NCI-H2196 treated with DMSO at 0.1 percent for 48 hours (cell line): ENCODE data around the gene STRADB.
"Not testable (repeated sequence)": the region's sequence is repeated elsewhere in the genome, so short reads cannot be mapped to it uniquely, and the experiment has no call there.

ENCODE experiments used
- DNase-seq: peaks from one replicate; lab custom pipeline; 2025; ENCODE audit not compliant: unreplicated experiment; lab: John Stamatoyannopoulos, UW

STRADB gene

DNA sequence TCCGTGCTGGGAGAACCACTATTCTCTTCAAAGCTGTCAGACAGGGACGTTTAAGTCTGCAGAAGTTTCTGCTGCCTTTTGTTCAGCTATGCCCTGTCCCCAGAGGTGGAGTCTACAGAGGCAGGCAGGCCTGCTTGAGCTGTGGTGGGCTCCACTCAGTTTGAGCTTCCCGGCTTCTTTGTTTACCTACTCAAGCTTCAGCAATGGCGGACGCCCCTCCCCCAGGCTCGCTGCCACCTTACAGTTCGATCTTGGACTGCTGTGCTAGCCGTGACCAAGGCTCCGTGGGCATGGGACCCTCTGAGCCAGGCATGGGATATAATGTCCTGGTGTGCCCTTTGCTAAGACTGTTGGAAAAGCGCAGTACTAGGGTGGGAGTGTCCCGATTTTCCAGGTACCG, 21.2 kb upstream of the STRADB start:
- not testable (repeated sequence) for DNase-seq

GRCh38 chr2:201430839-201431238, 20.7 kb upstream of the STRADB start:
- DNase-seq, result no peak

DNA sequence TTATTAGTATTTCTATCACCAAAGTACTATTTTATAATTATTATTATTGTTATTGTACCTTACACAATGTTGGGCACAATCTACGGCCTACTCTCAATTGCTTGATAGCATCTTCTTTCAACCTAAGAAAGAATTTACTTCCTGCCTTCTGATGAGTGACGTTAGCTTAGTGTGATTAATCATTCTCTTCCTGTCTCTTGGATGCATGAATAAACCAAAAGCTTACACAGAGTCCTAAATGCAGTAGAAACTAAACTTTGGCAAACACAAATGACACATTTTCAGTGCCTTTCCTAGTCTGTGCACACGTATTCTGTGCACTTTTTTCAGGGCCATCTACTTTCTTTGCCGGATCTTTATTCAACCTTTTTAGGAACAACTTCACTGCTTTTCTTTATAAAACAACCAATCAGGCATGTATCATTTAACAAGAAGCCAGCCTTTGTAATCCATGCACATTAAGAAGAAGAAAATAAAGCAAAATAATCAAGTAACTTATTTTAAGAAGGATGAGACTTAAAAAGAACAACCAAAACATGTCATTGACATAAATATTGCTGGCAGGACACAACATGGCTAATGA, 19.4 kb upstream of the STRADB start:
- DNase-seq, result no peak

DNA sequence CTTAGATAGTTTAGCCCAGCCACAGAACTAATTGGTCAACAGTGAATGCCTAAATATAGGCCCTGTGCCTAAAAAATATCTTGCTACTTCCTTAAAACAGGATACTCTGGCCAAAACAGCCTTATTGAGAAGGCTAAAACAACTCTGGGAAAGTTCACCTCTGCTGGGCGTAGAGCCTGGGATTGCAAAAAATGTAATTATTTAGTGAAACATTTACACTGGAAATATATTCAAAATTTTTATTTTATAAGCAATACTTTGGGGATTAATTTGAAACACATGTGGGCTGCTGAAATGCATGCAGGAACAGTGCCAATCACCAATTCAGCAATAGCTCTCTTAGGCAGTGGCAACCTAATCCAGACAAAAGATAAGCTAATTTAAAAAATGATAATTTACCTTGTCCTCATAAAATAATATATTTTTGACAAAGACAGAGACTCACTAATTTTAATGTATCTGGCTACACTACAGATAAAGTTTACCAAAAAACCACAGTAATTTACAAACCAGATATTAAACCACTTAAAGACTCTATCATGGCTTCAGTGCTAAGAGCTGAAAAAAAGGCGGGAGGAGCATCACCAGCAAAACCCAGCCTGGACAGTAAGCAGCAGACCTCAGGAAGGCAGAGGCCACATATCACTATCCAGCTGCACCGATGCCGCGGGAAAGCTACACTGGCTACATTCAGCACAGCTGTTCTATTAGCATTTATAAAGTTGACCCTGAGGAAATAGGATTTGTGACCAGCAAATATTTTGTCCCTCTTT, 18.7 kb upstream of the STRADB start:
- DNase-seq, result no peak

DNA sequence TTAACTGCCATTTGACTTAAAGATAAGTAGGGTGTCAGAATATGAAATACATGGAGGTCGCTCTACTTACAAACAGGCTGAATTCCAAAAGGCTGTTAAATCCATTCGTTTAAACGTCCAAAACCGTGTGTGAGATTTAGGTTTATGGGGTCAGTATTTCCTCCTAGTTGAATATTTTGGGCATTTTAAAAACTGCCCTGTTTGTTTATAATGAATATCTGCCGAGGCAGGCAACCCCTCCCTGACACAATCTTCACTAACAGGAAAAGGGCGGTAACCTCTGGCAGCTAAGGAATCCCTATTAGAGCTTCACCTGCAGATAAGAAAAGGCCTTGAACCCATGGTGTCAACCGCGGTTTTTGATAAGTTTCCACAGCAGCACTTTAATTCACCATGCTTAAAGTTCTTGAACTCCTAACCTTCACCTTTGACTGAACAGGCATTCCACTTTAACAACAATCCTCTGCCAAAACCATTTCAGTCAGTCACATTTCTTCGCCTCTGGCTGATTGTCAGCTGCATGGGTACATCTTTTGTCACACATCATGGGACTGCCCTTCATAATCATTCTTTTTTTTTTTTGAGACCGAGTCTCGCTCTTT, 18.0 kb upstream of the STRADB start:
- DNase-seq, result no peak

DNA sequence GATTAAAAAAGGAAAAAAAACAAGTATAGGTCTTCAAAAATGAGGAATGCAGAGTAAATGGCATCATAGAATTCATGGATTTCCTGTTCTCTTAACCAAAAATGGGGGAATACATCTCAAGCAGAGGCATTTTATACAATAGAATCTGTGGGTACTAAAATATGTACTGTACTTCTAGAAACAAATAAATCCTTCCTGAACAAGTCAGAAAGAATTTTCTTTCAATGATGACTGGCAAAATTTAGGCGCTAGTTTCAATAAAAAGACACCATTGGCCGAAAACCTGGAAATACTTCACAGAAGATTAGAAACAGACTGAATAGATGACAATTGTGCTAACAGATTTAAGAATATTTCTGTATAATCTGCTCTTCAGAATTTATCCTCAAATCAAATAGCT, 15.4 kb upstream of the STRADB start:
- DNase-seq, result no peak

- DNase-seq, result not testable (repeated sequence)
Measured at GRCh38 chr2:201439336-201439922, 12.1 kb upstream of the STRADB start.

DNA sequence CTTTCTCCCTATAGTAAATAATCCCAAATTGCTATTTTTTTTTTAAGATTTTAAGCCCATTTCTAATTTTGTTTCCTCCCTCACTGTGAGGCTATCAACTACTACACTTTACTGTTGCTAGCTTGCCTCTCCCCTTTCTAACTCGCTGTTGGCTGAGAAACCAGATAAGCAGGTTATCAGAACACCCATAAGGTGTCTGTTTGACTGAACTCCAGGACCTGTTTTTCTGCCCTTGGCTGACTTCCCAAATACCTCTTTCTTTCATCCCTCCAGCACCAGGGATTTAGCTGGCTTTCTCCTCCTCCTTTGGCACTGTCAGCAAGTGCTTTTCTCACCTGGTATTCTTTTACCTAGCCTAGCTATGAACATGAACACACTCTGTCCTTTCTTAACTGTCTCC, 11.4 kb upstream of the STRADB start:
- DNase-seq, result peak; percentile 85

GRCh38 chr2:201441409-201441808, 10.1 kb upstream of the STRADB start:
- no peak for DNase-seq

DNA sequence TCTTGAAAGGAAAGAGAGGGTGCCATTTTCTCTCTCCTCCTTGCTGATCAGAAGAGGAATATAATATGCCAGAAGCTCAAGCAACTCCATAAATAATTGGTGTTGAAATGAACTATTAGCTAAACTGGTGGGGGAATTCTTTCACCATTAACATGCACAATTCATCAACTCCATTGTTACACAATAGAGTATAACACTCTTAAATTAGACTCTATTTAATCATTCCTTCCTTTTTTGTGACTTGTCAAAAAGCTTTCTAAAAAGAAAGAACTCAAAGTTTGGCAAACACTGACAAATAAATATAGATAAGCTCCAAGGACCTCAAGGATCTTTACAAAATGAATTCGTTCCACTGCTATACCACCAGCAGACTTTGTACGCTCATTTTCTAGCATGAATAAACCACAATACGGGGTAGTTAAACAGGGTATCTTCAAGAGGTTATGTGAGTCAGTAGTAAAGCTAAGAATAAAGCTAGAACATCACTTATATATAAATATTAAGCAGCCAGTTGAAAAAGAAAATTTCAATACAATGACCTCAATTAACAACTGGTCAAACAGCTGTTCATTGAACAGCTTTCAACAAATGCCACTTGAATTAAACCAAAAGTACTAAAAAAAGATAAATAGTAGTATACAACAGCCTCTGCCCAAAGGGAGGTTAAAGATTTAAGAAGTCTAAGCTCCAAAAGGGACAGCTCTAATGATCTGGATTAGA, 6.6 kb upstream of the STRADB start:
- no peak for DNase-seq

DNA sequence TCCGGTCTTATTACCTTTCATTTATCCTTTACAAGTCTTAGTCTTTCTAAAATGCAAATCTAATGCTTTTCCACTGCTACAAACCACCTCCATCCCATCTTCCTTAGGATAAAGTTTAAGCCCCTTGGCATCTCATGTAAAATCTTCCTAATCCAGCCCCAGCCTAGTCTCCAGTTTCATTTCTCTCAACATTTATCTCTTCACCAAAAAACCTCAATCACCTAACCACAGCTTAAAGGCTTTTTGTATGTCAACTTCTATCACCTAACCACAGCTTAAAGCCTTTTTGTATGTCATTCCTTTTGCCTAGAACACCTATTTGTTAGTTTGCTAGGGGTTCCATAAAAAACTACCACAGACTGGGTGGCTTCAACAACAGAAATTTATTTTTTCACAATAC, 4.5 kb upstream of the STRADB start:
- no peak for DNase-seq

GRCh38 chr2:201448061-201448460, 3.5 kb upstream of the STRADB start:
- no peak for DNase-seq

- DNase-seq, result no peak
Measured at GRCh38 chr2:201448701-201449100, 2.8 kb upstream of the STRADB start.

GRCh38 chr2:201450954-201451291, 617 bp upstream of the STRADB start:
- DNase-seq, result no peak

GRCh38 chr2:201452058-201452921, 750 bp downstream of the STRADB start:
- DNase-seq, result no peak

GRCh38 chr2:201452922-201453643, 1.5 kb downstream of the STRADB start:
- no peak for DNase-seq

DNA sequence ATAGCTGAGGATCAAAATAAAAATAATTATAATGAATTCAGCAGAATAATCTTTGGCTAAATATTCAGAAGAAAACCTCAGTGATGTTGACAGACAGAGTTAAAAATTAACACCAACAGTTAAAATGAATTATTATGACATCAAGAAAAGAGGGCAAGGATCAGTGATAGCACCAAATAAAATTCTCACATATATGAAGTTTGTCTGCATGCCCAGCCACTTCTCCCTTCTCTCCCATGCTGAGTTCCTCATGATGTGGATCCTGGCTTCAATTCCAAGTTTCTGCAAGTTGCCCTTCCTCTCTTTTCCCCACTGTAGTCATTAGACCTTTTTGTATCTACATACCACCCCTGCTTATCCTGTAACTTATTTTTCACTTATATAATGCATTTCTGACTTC, 6.8 kb downstream of the STRADB start:
- DNase-seq, result no peak

- DNase-seq, result no peak
Measured at GRCh38 chr2:201460532-201460931, 9.0 kb downstream of the STRADB start.

- DNase-seq, result no peak
Measured at GRCh38 chr2:201464547-201464946, 13.0 kb downstream of the STRADB start.

GRCh38 chr2:201465524-201465971, 14.0 kb downstream of the STRADB start:
- no peak for DNase-seq
